Measurements from ENCODE around the gene COPS4.

- no peak for TF ChIP-seq ESRRG (CRISPR knock-in tag; IDR thresholded peaks at IDR 0.05)
- no peak for TF ChIP-seq POU6F1 (CRISPR knock-in tag; IDR thresholded peaks at IDR 0.05; ENCODE audit: borderline replicate concordance, low read depth)
- TF ChIP-seq TCF4 (CRISPR knock-in tag; IDR thresholded peaks at IDR 0.05; ENCODE audit: borderline replicate concordance): no peak
- TF ChIP-seq ZNF565 (CRISPR knock-in tag; conservative IDR thresholded peaks at IDR 0.05; ENCODE audit: low read depth): no peak
Observed at GRCh38 chr4:82989575-82990429, 45.2 kb upstream of the COPS4 start.

All from SK-N-SH treated with all-trans-retinoic acid at 6 μM for 48 hours (cell line).